GM12878 (cell line): Measurements from ENCODE around the gene GALNS. TPM values are rescaled to one million over a fixed set of nuclear protein-coding genes. Genes with fewer than 3 reads are reported as not detected.

Experiments
- ATAC-seq: fragments of 200-7000 bp; cut with Tn5 transposase; 3 replicates; pipeline ENCODE4 v1.9.1; 2020; ENCODE audit warnings: mild to moderate bottlenecking, moderate library complexity
- BruUV-seq: library from RNA; stranded (reverse); fragments of 400-500 nt; replicated peaks from 2 replicates; lab custom pipeline; 2021; lab: Mats Ljungman, UMichigan
- CTCF ChIA-PET: fragments of 300-600 bp; sonication (Branson Sonifier 250); formaldehyde crosslinking; extraction: SDS; loops from one replicate; lab custom pipeline; 2021; ENCODE audit warnings: inconsistent platforms; lab: Yijun Ruan, JAX
- POLR2A ChIA-PET: fragments of 350-600 bp; formaldehyde crosslinking; extraction: SDS; loops from one replicate; lab custom pipeline; 2021; ENCODE audit warnings: inconsistent platforms; lab: Charles Lee
- RAD21 ChIA-PET: fragments of 300-600 bp; sonication (Branson Sonifier 250); formaldehyde crosslinking; loops from one replicate; lab custom pipeline; 2023; ENCODE audit warnings: antibody characterized with exemption; ENCODE audit not compliant: unreplicated experiment; lab: Charles Lee
- SMC1A ChIA-PET: fragments of 300-600 bp; sonication (Branson Sonifier 250); formaldehyde crosslinking; loops from one replicate; lab custom pipeline; 2023; ENCODE audit not compliant: unreplicated experiment, uncharacterized antibody; lab: Charles Lee
- DNase-seq: peaks from one replicate; pipeline ENCODE4 v3.0.0-alpha.2; 2011; ENCODE audit warnings: low read depth, low spot score
- FAIRE-seq: peaks from 3 replicates; lab custom pipeline; 2011; peaks lifted over from hg19 to GRCh38; lab: Jason Lieb, UNC
- H2AFZ ChIP-seq: 2 replicates; pipeline ENCODE4 v1.6.0; 2011; ENCODE audit warnings: low read depth, low read length, control low read depth; ENCODE audit not compliant: control insufficient read depth
- H3K27ac ChIP-seq: 2 replicates; pipeline ENCODE4 v1.5.1; 2011; ENCODE audit warnings: control low read depth; ENCODE audit not compliant: control insufficient read depth, insufficient read depth
- H3K27me3 ChIP-seq, 2 experiments: replicated peaks in 1 of 2; 2 replicates each; pipeline versions ENCODE4 v1.6.0 to v1.6.1; 2011; ENCODE audit warnings: low read length in 1 of 2; ENCODE audit not compliant: control insufficient read depth in 2 of 2, insufficient read depth in 2 of 2
- H3K36me3 ChIP-seq, 2 experiments: 2 replicates each; pipeline ENCODE4 v1.5.1; 2011; ENCODE audit warnings: low read length in 1 of 2; ENCODE audit not compliant: control insufficient read depth in 2 of 2, insufficient read depth in 2 of 2
- H3K4me1 ChIP-seq: 2 replicates; pipeline ENCODE4 v1.6.1; 2011; ENCODE audit warnings: mild to moderate bottlenecking, low read length, moderate library complexity, mixed read lengths; ENCODE audit not compliant: control insufficient read depth, insufficient read depth
- H3K4me2 ChIP-seq: 2 replicates; pipeline ENCODE4 v1.6.0; 2011; ENCODE audit warnings: control low read depth; ENCODE audit not compliant: control insufficient read depth, insufficient read depth
- H3K4me3 ChIP-seq: fragments of 200-600 bp; sonication (generic); 2 replicates; pipeline ENCODE4 v1.5.1; 2016
- H3K79me2 ChIP-seq: 2 replicates; pipeline ENCODE4 v1.6.0; 2011; ENCODE audit warnings: low read length; ENCODE audit not compliant: control insufficient read depth, insufficient read depth
- H3K9ac ChIP-seq: 2 replicates; pipeline ENCODE4 v1.8.0; 2011; ENCODE audit warnings: low read length, control low read depth, mixed read lengths; ENCODE audit not compliant: control insufficient read depth, insufficient read depth
- H3K9me3 ChIP-seq: replicated peaks from 3 replicates; pipeline ENCODE4 v1.5.1; 2011; ENCODE audit warnings: mild to moderate bottlenecking, low read length; ENCODE audit not compliant: control insufficient read depth, insufficient read depth
- H4K20me1 ChIP-seq: 2 replicates; pipeline ENCODE4 v1.6.0; 2011; ENCODE audit not compliant: control insufficient read depth, insufficient read depth
- E2F8 ChIP-seq: fragments of 450-650 bp; IDR thresholded peaks from 2 replicates; pipeline ENCODE4 v1.6.1; 2018; ENCODE audit warnings: mild to moderate bottlenecking, low read depth, moderate library complexity; ENCODE audit not compliant: partially characterized antibody
- FOXK2 ChIP-seq: fragments of 450-650 bp; IDR thresholded peaks from 2 replicates; pipeline ENCODE4 v1.6.1; 2017; ENCODE audit warnings: mild to moderate bottlenecking, moderate library complexity
- HSF1 ChIP-seq: fragments of 150-350 bp; IDR thresholded peaks from 2 replicates; pipeline ENCODE4 v1.6.1; 2014; ENCODE audit warnings: mild to moderate bottlenecking, low read depth, low read length
- MEF2B ChIP-seq: fragments of 450-650 bp; IDR thresholded peaks from 2 replicates; pipeline ENCODE4 v1.6.1; 2018; ENCODE audit warnings: mild to moderate bottlenecking, moderate library complexity; ENCODE audit not compliant: partially characterized antibody, poor library complexity, severe bottlenecking
- MXI1 ChIP-seq: fragments of 150-350 bp; IDR thresholded peaks from 2 replicates; pipeline ENCODE4 v1.6.1; 2011; ENCODE audit warnings: low read depth, mild to moderate bottlenecking, inconsistent platforms, low read length, improper control_type of control experiment
- NFYB ChIP-seq: IDR thresholded peaks from 2 replicates; pipeline ENCODE4 v1.6.1; 2011; ENCODE audit warnings: low read depth, mild to moderate bottlenecking, low read length, improper control_type of control experiment, moderate library complexity; ENCODE audit not compliant: insufficient read depth
- NR2C2 ChIP-seq: IDR thresholded peaks from 2 replicates; pipeline ENCODE4 v1.6.1; 2011; ENCODE audit warnings: borderline replicate concordance, low read depth; ENCODE audit not compliant: control insufficient read depth, insufficient read length
- PAX5 ChIP-seq: IDR thresholded peaks from 2 replicates; pipeline ENCODE4 v1.6.1; 2011; ENCODE audit warnings: low read depth, low read length, borderline replicate concordance
- SKIL ChIP-seq: fragments of 450-650 bp; IDR thresholded peaks from 2 replicates; pipeline ENCODE4 v1.6.1; 2017; ENCODE audit warnings: mild to moderate bottlenecking, low read depth, inconsistent platforms; ENCODE audit not compliant: poor library complexity, severe bottlenecking
- ZNF592 ChIP-seq: fragments of 450-650 bp; IDR thresholded peaks from 2 replicates; pipeline ENCODE4 v1.6.1; 2017; ENCODE audit warnings: mild to moderate bottlenecking, moderate library complexity
- WGBS: methylation state at CpG from one replicate; pipeline ENCODE4 v1.1.6; 2016; ENCODE audit warnings: low lambda C conversion rate; ENCODE audit not compliant: insufficient replicate concordance, insufficient coverage; ENCODE audit errors: missing lambda C conversion rate; 5-methylcytosine and 5-hydroxymethylcytosine counted together
- in situ Hi-C: fragments of 300-500 bp; cut with MboI; formaldehyde crosslinking; loops from 9 replicates; pipeline ENCODE4 v1.14.3; 2018; ENCODE audit warnings: mixed read lengths
- intact Hi-C: fragments of 100-400 bp; cut with micrococcal nuclease; formaldehyde crosslinking; loops from one replicate; pipeline ENCODE4 v1.14.2; 2022; ENCODE audit not compliant: unreplicated experiment
- polyA plus RNA-seq, 11 experiments: library from polyadenylated mRNA; depleted of rRNA in 4 of 11; unstranded in 6 of 11; stranded (reverse) in 5 of 11; fragments of >200 nt; fragmentation: Nextera tagmentation in 4 of 11; fragmentation: Illumina TruSeq in 1 of 11; extraction: Ambion mirVana in 4 of 11; extraction: Trizol in 1 of 11; gene quantifications; 1 replicate in 1 of 11; 2 replicates in 10 of 11; pipeline versions ENCODE4 v1.2.1 to v1.2.3, GENCODE V29; 2011 to 2016; ENCODE audit warnings: inconsistent platforms in 2 of 11, missing spikeins in 2 of 11, low read depth in 1 of 11
- total RNA-seq, 4 experiments: library from RNA; depleted of rRNA in 3 of 4; stranded (reverse); fragments of >200 nt in 3 of 4; fragmentation: Illumina TruSeq in 1 of 4; extraction: Trizol in 1 of 4; gene quantifications; 2 replicates each; pipeline versions ENCODE4 v1.2.1 to v1.2.3, GENCODE V29; 2013 to 2021

GALNS gene
- total and polyA plus RNA-seq, 10 of the 15 experiments (the other 5 are each of a cell fraction or from before 2014, with no cell fraction given) = 0.37 to 12.4 (median 5.3) TPM

- Histone ChIP-seq H2AFZ (no peak overlapping the region), H3K9me3 (no peaks in the 10 kb centered on the region), H3K36me3 (no peaks in the 10 kb centered on the region), H3K4me3 (no peak overlapping the region), H4K20me1 (no peaks in the 10 kb centered on the region; the same call in 1 of the 2 replicates), H3K4me2 (no peak overlapping the region), H3K27ac (no peak overlapping the region), H3K4me1 (peaks cover 16% of the 10 kb centered on the region), H3K27me3 (no peaks in the 10 kb centered on the region), H3K9ac (no peak overlapping the region), H3K79me2 (peaks cover 26% of the 10 kb centered on the region)
- no peak for FAIRE-seq
- intact Hi-C loops = no loop called here
- in situ Hi-C loops = loop anchor here (10.0 kb wide), 1 partner anchor 333 kb away; the partner anchor contains the start of gene ZFPM1
- CTCF ChIA-PET = interaction anchor here (1.0 to 1.7 kb wide), 4 partner anchors 13 to 379 kb away, joined by 3 to 5 read pairs (median 4); no protein-coding TSS in a partner anchor
- POLR2A ChIA-PET = no interaction called here
- no peak for DNase-seq
- 75% methylated on average over 11 of the region's 11 CpGs for WGBS
- ATAC-seq = no peak
- SMC1A ChIA-PET = interaction anchor here (1.8 kb wide), 2 partner anchors 23 to 50 kb away, joined by 4 to 6 read pairs; no protein-coding TSS in a partner anchor
- TF ChIP-seq ZNF592 (no peak), PAX5 (no peak), MXI1 (no peak), MEF2B (no peak), E2F8 (no peak), FOXK2 (no peak), NFYB (no peak), HSF1 (no peak), NR2C2 (no peak), SKIL (no peak)
- RAD21 ChIA-PET = interaction anchor here (1.0 to 1.9 kb wide), 2 partner anchors 12 to 50 kb away, joined by 3 to 6 read pairs; no protein-coding TSS in a partner anchor
- no TSS peak for BruUV-seq
Measured at GRCh38 chr16:88787579-88788314, 69.0 kb downstream of the GALNS start.
